Neuronal stem cell (in vitro differentiated cells): ENCODE results near the gene FOXJ1.

Experiments used
- DNase-seq: peaks from one replicate; pipeline ENCODE4 v3.0.0-alpha.2; 2013; ENCODE audit warnings: low spot score
- H2AFZ ChIP-seq: one replicate; pipeline ENCODE4 v1.6.1; 2013; ENCODE audit warnings: mild to moderate bottlenecking, low read length, inconsistent platforms
- H2AK5ac ChIP-seq: 2 replicates; pipeline ENCODE4 v1.6.1; 2013; ENCODE audit warnings: low read depth, mild to moderate bottlenecking, inconsistent platforms, low read length, moderate library complexity, mixed read lengths
- H2BK120ac ChIP-seq: 2 replicates; pipeline ENCODE4 v1.6.1; 2013; ENCODE audit warnings: low read depth, mild to moderate bottlenecking, inconsistent platforms, low read length, moderate library complexity, mixed read lengths
- H2BK12ac ChIP-seq: one replicate; pipeline ENCODE4 v1.6.1; 2013; ENCODE audit warnings: low read length, inconsistent platforms
- H2BK15ac ChIP-seq: 2 replicates; pipeline ENCODE4 v1.6.1; 2013; ENCODE audit warnings: mild to moderate bottlenecking, low read length, inconsistent platforms, mixed read lengths
- H2BK5ac ChIP-seq: one replicate; pipeline ENCODE4 v1.6.1; 2013; ENCODE audit warnings: inconsistent platforms, mild to moderate bottlenecking, low read length, moderate library complexity
- H3K14ac ChIP-seq: one replicate; pipeline ENCODE4 v1.6.1; 2013; ENCODE audit warnings: low read length, inconsistent platforms
- H3K18ac ChIP-seq: 2 replicates; pipeline ENCODE4 v1.6.1; 2013; ENCODE audit warnings: low read length, inconsistent platforms
- H3K23ac ChIP-seq: 2 replicates; pipeline ENCODE4 v1.6.1; 2013; ENCODE audit warnings: low read depth, mild to moderate bottlenecking, mixed read lengths, low read length, inconsistent platforms; ENCODE audit not compliant: poor library complexity
- H3K27ac ChIP-seq: replicated peaks from 3 replicates; pipeline ENCODE4 v1.5.1; 2013; ENCODE audit warnings: low read length, inconsistent platforms
- H3K27me3 ChIP-seq, 3 experiments: 2 replicates each; pipeline ENCODE4 v1.6.1; 2013; ENCODE audit warnings: low read length in 3 of 3, mild to moderate bottlenecking in 2 of 3, inconsistent platforms in 1 of 3, low read depth in 1 of 3, mixed read lengths in 1 of 3, moderate library complexity in 1 of 3; ENCODE audit not compliant: control insufficient read depth in 3 of 3, insufficient read depth in 3 of 3
- H3K36me3 ChIP-seq, 2 donors: replicated peaks in 1 of 2; 2 replicates each; pipeline ENCODE4 v1.6.1; 2013; ENCODE audit warnings: low read length in 2 of 2; ENCODE audit not compliant: control insufficient read depth in 2 of 2, insufficient read depth in 2 of 2
- H3K4ac ChIP-seq: 2 replicates; pipeline ENCODE4 v1.6.1; 2013; ENCODE audit warnings: inconsistent platforms, mild to moderate bottlenecking, low read length, moderate library complexity
- H3K4me1 ChIP-seq, 2 donors: 1 replicate in 1 of 2; 2 replicates in 1 of 2; pipeline ENCODE4 v1.6.1; 2013; ENCODE audit warnings: low read length in 2 of 2, low read depth in 1 of 2; ENCODE audit not compliant: control insufficient read depth in 2 of 2, insufficient read depth in 1 of 2
- H3K4me2 ChIP-seq: one replicate; pipeline ENCODE4 v1.6.1; 2013; ENCODE audit warnings: mild to moderate bottlenecking, low read length, inconsistent platforms; ENCODE audit not compliant: insufficient read depth, poor library complexity, severe bottlenecking
- H3K4me3 ChIP-seq, 2 donors: 2 replicates each; pipeline ENCODE4 v1.5.1; 2013; ENCODE audit warnings: low read length in 2 of 2, mild to moderate bottlenecking in 2 of 2, inconsistent platforms in 1 of 2, moderate library complexity in 1 of 2
- H3K79me1 ChIP-seq: one replicate; pipeline ENCODE4 v1.6.1; 2013; ENCODE audit warnings: low read depth, mild to moderate bottlenecking, inconsistent platforms, low read length, moderate library complexity
- H3K9ac ChIP-seq: one replicate; pipeline ENCODE4 v1.6.1; 2013; ENCODE audit warnings: mild to moderate bottlenecking, low read depth, low read length, inconsistent platforms; ENCODE audit not compliant: poor library complexity
- H3K9me3 ChIP-seq, 2 donors: replicated peaks in 1 of 2; 2 replicates each; pipeline versions ENCODE3 to v1.6.1; 2013; ENCODE audit warnings: low read length in 2 of 2, mild to moderate bottlenecking in 2 of 2, inconsistent platforms in 1 of 2, low read depth in 1 of 2, mixed read lengths in 1 of 2, moderate library complexity in 1 of 2; ENCODE audit not compliant: control insufficient read depth in 2 of 2, insufficient read depth in 1 of 2
- H4K8ac ChIP-seq: one replicate; pipeline ENCODE4 v1.6.1; 2013; ENCODE audit warnings: low read depth, mild to moderate bottlenecking, inconsistent platforms, low read length, moderate library complexity
- H4K91ac ChIP-seq: one replicate; pipeline ENCODE4 v1.6.1; 2013; ENCODE audit warnings: low read length, low read depth, mild to moderate bottlenecking, inconsistent platforms; ENCODE audit not compliant: poor library complexity
- WGBS, 2 donors: extraction: QIAGEN DNeasy Blood & Tissue Kit; methylation state at CpG; one replicate each; pipeline ENCODE4 v1.1.7; 2013; ENCODE audit warnings: missing lambda C conversion rate in 2 of 2, mixed read lengths in 1 of 2; ENCODE audit not compliant: insufficient read length in 2 of 2, insufficient replicate concordance in 1 of 2; ENCODE audit errors: extremely low coverage in 2 of 2; 5-methylcytosine and 5-hydroxymethylcytosine counted together

FOXJ1 gene

DNA sequence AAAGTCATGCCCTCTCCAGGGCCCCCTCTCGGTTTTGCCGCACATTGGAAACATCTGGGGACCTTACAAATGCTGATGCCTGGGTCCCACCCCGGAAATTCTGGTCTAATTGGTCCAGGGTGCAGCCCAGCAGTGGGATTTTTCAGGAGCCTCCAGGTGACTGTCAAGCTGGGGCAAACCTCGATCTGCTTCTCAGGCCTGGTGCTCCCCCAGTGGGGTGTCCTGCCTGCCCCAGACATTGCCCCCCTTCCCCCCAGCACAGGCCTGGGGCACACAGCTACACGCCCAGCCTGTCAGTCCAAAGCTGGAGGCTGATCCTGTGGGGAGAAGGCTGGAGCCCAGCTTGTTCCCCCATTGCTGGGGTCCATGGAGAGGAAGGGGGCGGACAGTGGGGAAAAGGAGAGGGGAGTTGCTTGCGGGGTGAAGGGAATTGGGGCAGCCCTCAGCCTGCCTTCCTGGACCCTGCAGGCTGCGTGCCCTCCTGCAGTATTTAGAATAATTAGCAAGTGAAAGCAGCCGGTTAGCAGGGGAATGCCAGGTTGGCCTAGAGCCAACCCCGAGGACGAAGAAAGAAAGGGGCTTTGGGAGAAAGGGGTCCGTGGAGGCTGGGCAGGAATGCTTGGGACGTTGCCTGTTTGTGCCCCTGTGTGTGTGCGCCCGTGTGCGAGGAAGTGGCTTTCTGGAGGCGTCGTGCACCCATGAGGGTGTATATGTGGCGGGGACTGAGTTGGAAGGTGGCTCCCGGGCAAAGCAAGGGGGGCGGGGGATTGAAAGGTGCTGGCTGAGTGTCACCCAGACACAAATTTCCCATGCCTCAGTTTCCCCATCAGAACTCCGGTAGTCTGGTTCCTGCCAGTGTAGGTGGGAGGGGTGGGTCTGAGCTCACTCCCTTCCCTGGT lies 5.9 kb downstream of the FOXJ1 start:
- H3K14ac ChIP-seq = peak overlapping the region; percentile 51
- H3K9me3 ChIP-seq = peaks cover 0 to 6% of the 10 kb centered on the region in 2 donors
- H3K27ac ChIP-seq = no peak overlapping the region
- peaks cover 3% of the 10 kb centered on the region for H3K79me1 ChIP-seq
- peak overlapping the region; percentile 24 for H3K4me2 ChIP-seq
- no peak overlapping the region for H3K23ac ChIP-seq
- H3K9ac ChIP-seq = peak overlapping the region; percentile 75
- H2BK12ac ChIP-seq = peak overlapping the region; percentile 92
- peak overlapping the region; percentile 74 for H2BK120ac ChIP-seq
- H4K91ac ChIP-seq = peak overlapping the region; percentile 83
- DNase-seq = no peak
- H3K4me1 ChIP-seq = peaks cover 57% of the 10 kb centered on the region in 2 donors
- no peaks in the 10 kb centered on the region for H3K36me3 ChIP-seq
- H3K18ac ChIP-seq = peak overlapping the region; percentile 96
- no peak overlapping the region for H3K4me3 ChIP-seq
- peak overlapping the region; percentile 99 for H2BK15ac ChIP-seq
- peaks cover 0 to 65% (median 12%) of the 10 kb centered on the region in 3 experiments for H3K27me3 ChIP-seq
- H2AK5ac ChIP-seq = peak overlapping the region; percentile 99
- peak overlapping the region; percentile 19 for H2BK5ac ChIP-seq
- peak overlapping the region; percentile 48 for H3K4ac ChIP-seq
- peak overlapping the region; percentile 56 for H2AFZ ChIP-seq
- H4K8ac ChIP-seq = no peak overlapping the region
- WGBS, 2 donors = no CpG with 5 or more reads among the region's 22 CpGs

DNA sequence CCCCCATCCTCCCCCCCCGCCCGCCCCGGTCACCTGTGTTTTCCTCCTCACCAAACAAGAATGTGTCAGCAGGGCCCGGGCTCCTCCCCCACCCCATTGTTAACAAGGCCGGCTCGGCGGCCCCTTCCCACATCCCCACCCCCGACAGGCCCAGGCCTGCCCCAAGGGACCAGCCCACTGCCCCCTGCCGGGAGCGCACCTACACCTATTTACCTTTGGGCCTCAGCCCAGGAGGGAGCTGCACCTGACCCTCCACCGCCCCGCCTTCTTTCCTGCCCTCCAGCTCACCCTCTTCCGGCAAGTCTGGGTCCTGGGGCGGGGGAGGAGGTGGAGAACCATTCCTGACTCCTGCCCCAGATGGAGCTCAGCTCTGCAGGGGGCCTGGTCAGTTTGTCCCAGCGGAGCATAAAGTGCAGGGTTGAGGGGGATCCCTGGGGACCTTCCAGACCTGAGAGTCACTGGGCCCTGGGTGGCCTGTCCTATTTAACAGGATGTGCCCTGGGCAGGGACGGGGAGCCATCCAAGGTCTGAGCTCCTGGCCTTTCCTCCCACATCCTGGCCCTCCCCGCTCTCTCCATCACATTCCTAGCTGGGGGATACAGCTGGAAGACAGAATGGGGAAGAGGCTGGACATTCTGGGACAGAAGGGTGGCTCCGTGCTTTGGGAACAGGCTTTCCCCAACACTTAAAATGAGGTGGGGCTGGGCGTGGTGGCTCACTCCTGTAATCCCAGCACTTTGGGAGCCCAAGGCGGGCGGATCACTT lies 8.3 kb downstream of the FOXJ1 start:
- no peak overlapping the region for H4K8ac ChIP-seq

DNA sequence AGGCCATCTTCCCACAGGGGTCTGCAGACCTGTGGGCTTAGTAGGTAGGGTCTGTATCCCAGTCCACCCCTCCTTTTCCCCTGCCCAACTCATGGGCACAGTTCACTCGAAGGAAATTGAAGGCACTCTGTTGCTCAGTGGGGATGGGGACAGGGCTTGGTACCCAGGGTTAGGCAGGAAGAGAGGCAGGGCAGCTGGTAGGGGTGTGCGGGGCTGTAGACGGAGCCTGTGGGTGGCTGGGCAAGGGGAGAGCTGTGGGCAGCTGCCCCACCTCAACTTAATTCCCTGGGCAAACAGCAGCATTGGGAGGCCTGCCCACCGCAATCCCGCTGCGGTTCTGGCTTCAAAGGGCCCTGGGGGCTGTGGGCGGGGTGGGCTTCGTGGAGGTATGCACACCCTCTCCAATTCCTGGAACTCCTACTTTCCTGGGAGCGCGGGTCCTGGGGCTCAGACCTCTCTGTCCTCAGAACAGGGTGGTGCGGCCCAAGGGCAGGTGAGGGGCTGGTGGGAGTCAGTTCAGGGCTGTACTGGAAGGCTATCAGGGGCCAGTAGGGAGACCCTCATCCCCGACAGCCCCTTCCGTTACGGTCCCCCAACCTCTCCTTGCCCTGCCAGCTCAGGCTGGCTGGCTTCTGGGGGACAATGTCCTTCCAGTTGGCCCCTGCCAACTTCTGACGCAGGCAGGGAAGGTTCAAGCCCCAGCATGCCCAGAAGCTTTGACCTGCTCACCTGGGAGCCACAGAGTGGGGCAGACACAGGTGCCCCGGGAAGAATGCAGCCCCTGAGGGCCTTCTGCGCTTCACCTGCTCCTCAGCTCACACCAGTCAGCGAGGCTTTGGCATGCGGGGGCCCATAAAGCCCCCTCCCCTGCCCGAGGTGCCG lies 9.1 kb downstream of the FOXJ1 start:
- Histone ChIP-seq H3K4me2 (peak overlapping the region; percentile 45), H2AK5ac (peak overlapping the region; percentile 90), H3K18ac (peak overlapping the region; percentile 93), H3K79me1 (no peaks in the 10 kb centered on the region), H3K36me3 (no peaks in the 10 kb centered on the region), H3K4me3 (no peak overlapping the region), H3K14ac (peak overlapping the region; percentile 71), H4K91ac (no peak overlapping the region), H2BK12ac (peak overlapping the region; percentile 99), H2BK5ac (peak overlapping the region; percentile 94), H2BK15ac (peak overlapping the region; percentile 99), H3K9ac (no peak overlapping the region), H3K4me1 (peaks cover 32% of the 10 kb centered on the region in 2 donors), H2AFZ (peak overlapping the region; percentile 59), H3K23ac (no peak overlapping the region), H4K8ac (peak overlapping the region; percentile 43), H3K27ac (no peak overlapping the region), H2BK120ac (peak overlapping the region; percentile 52), H3K9me3 (peaks cover 0 to 1% of the 10 kb centered on the region in 2 donors), H3K4ac (peak overlapping the region; percentile 93), H3K27me3 (peaks cover 0 to 40% (median 0%) of the 10 kb centered on the region in 3 experiments)
- no peak for DNase-seq
- no CpG with 5 or more reads among the region's 21 CpGs for WGBS, 2 donors

More for the DNA sequence above, 8.3 kb downstream of the FOXJ1 start:
- H2AK5ac ChIP-seq = peak overlapping the region; percentile 90
- H3K18ac ChIP-seq = peak overlapping the region; percentile 90
- H3K9ac ChIP-seq = peak overlapping the region; percentile 50
- H3K4me1 ChIP-seq = peaks cover 41% of the 10 kb centered on the region in 2 donors
- peak overlapping the region; percentile 92 for H2BK15ac ChIP-seq
- DNase-seq = no peak
- H3K4ac ChIP-seq = peak overlapping the region; percentile 89
- H3K79me1 ChIP-seq = peaks cover 3% of the 10 kb centered on the region
- no peak overlapping the region for H3K27ac ChIP-seq
- WGBS, 2 donors = no CpG with 5 or more reads among the region's 21 CpGs
- H3K9me3 ChIP-seq = peaks cover 0 to 1% of the 10 kb centered on the region in 2 donors
- no peak overlapping the region for H3K4me3 ChIP-seq
- peak overlapping the region; percentile 47 for H2BK120ac ChIP-seq
- H3K36me3 ChIP-seq = no peaks in the 10 kb centered on the region
- H3K14ac ChIP-seq = no peak overlapping the region
- H3K4me2 ChIP-seq = peak overlapping the region; percentile 57
- peaks cover 0 to 48% (median 0%) of the 10 kb centered on the region in 3 experiments for H3K27me3 ChIP-seq
- H4K91ac ChIP-seq = peak overlapping the region; percentile 92
- H3K23ac ChIP-seq = no peak overlapping the region
- H2BK5ac ChIP-seq = peak overlapping the region; percentile 94
- peak overlapping the region; percentile 73 for H2BK12ac ChIP-seq
- H2AFZ ChIP-seq = peak overlapping the region; percentile 66
